K562 (cell line): Measurements from ENCODE around the gene SORL1-AS1. TPM values are rescaled to one million over a fixed set of nuclear protein-coding genes. Genes with fewer than 3 reads are reported as not detected.

Experiments used
- ATAC-seq: fragments of 200-7000 bp; cut with Tn5 transposase; 3 replicates; pipeline ENCODE4 v1.9.1; 2020; ENCODE audit warnings: moderate library complexity
- BruUV-seq: library from RNA; stranded (reverse); fragments of 400-500 nt; replicated peaks from 2 replicates; lab custom pipeline; 2021; lab: Mats Ljungman, UMichigan
- CTCF ChIA-PET: fragments of 300-600 bp; formaldehyde crosslinking; extraction: SDS; loops from one replicate; lab custom pipeline; 2021; ENCODE audit warnings: low intra/inter-chr PET ratio; lab: Yijun Ruan, JAX
- POLR2A ChIA-PET: fragments of 300-600, 350-650 bp; sonication (Branson Sonifier 250); formaldehyde crosslinking; extraction: SDS; loops from one replicate; lab custom pipeline; 2021; ENCODE audit warnings: antibody characterized with exemption, inconsistent platforms; lab: Yijun Ruan, JAX
- DNase-seq, 4 experiments: peaks; one replicate each; pipeline versions ENCODE4 v3.0.0 to v3.0.0-alpha.2; 2011 to 2018; ENCODE audit warnings: low spot score in 3 of 4, mixed read lengths in 3 of 4; ENCODE audit errors: extremely low read depth in 1 of 4
- FAIRE-seq: peaks from 2 replicates; lab custom pipeline; 2011; peaks lifted over from hg19 to GRCh38; lab: Jason Lieb, UNC
- H2AFZ ChIP-seq: 2 replicates; pipeline ENCODE4 v1.6.0; 2011; ENCODE audit warnings: low read depth, low read length, control low read depth, inconsistent platforms
- H3K27ac ChIP-seq: fragments of 200-600 bp; 3 replicates; pipeline ENCODE4 v1.8.0; 2011; ENCODE audit warnings: low read depth, mild to moderate bottlenecking, control low read depth, inconsistent platforms, low read length, moderate library complexity, mixed read lengths; ENCODE audit errors: extremely low read depth
- H3K27me3 ChIP-seq, 2 experiments: fragments of 300-600 bp in 1 of 2; 2 replicates in 1 of 2; 3 replicates in 1 of 2; pipeline versions ENCODE4 v1.6.0 to v1.8.0; 2011; ENCODE audit warnings: inconsistent platforms in 2 of 2, low read length in 2 of 2, mild to moderate bottlenecking in 1 of 2, mixed read lengths in 1 of 2, moderate library complexity in 1 of 2; ENCODE audit not compliant: control insufficient read depth in 2 of 2, insufficient read depth in 2 of 2
- H3K36me3 ChIP-seq: fragments of 300-600 bp; 3 replicates; pipeline ENCODE4 v1.8.0; 2011; ENCODE audit warnings: mild to moderate bottlenecking, low read length, inconsistent platforms; ENCODE audit not compliant: control insufficient read depth, insufficient read depth
- H3K4me1 ChIP-seq, 2 experiments: fragments of 200-600 bp in 1 of 2; replicated peaks in 1 of 2; 2 replicates in 1 of 2; 3 replicates in 1 of 2; pipeline versions ENCODE4 v1.5.1 to v1.8.0; 2011; ENCODE audit warnings: inconsistent platforms in 2 of 2, low read length in 2 of 2, mild to moderate bottlenecking in 1 of 2, mixed read lengths in 1 of 2, moderate library complexity in 1 of 2; ENCODE audit not compliant: control insufficient read depth in 2 of 2, insufficient read depth in 2 of 2
- H3K4me2 ChIP-seq: 2 replicates; pipeline ENCODE4 v1.6.1; 2011; ENCODE audit warnings: low read length, control low read depth, inconsistent platforms, mixed read lengths; ENCODE audit not compliant: insufficient read depth
- H3K4me3 ChIP-seq: fragments of 200-600 bp; sonication (generic), shearing (Covaris generic); 2 replicates; pipeline ENCODE4 v1.5.1; 2016; ENCODE audit warnings: control low read depth, inconsistent platforms
- H3K79me2 ChIP-seq: fragments of 200-600 bp; 3 replicates; pipeline ENCODE4 v1.8.0; 2011; ENCODE audit warnings: low read length, inconsistent platforms; ENCODE audit not compliant: control insufficient read depth, insufficient read depth
- H3K9ac ChIP-seq, 2 experiments: 2 replicates each; pipeline versions ENCODE4 v1.6.0 to v1.6.1; 2011; ENCODE audit warnings: low read depth in 2 of 2, low read length in 2 of 2, control low read depth in 1 of 2, inconsistent platforms in 1 of 2, mild to moderate bottlenecking in 1 of 2, mixed read lengths in 1 of 2; ENCODE audit not compliant: insufficient read depth in 1 of 2
- H3K9me1 ChIP-seq: one replicate; pipeline ENCODE4 v1.6.0; 2011; ENCODE audit warnings: inconsistent platforms, mild to moderate bottlenecking, low read length, moderate library complexity; ENCODE audit not compliant: control insufficient read depth, insufficient read depth
- H3K9me3 ChIP-seq: replicated peaks from 2 replicates; pipeline ENCODE4 v1.5.1; 2011; ENCODE audit warnings: low read depth, low read length, inconsistent platforms; ENCODE audit not compliant: control insufficient read depth, insufficient read depth
- H4K20me1 ChIP-seq: replicated peaks from 2 replicates; pipeline ENCODE4 v1.6.1; 2011; ENCODE audit warnings: low read length, inconsistent platforms, mixed read lengths; ENCODE audit not compliant: control insufficient read depth, insufficient read depth
- GABPB2 ChIP-seq: fragments of 250-450 bp; sonication (Bioruptor Pico); conservative IDR thresholded peaks from 2 replicates; pipeline ENCODE4 v1.5.1; 2021; ENCODE audit warnings: mild to moderate bottlenecking
- WGBS: fragments of 100-300 bp; shearing (Covaris generic); methylation state at CpG from one replicate; pipeline ENCODE4 v1.1.6; 2016; ENCODE audit warnings: low coverage, mixed read lengths; ENCODE audit not compliant: insufficient coverage; ENCODE audit errors: missing lambda C conversion rate; 5-methylcytosine and 5-hydroxymethylcytosine counted together
- in situ Hi-C: fragments of 300-500 bp; cut with MboI; formaldehyde crosslinking; loops from 4 replicates; pipeline ENCODE4 v1.15.0; 2018; ENCODE audit warnings: inconsistent platforms, mixed read lengths
- intact Hi-C: fragments of 100-400 bp; cut with micrococcal nuclease; formaldehyde crosslinking; loops from 2 replicates; pipeline ENCODE4 v1.14.2; 2022
- polyA plus RNA-seq, 8 experiments: library from polyadenylated mRNA; depleted of rRNA in 4 of 8; stranded (reverse) in 5 of 8; unstranded in 3 of 8; fragments of >200 nt; fragmentation: Nextera tagmentation in 2 of 8; fragmentation: Illumina TruSeq in 1 of 8; extraction: Ambion mirVana in 2 of 8; extraction: Trizol in 1 of 8; gene quantifications; 2 replicates each; pipeline versions ENCODE4 v1.2.1 to v1.2.3, GENCODE V29; 2011 to 2014; ENCODE audit warnings: inconsistent platforms in 1 of 8, missing spikeins in 1 of 8
- total RNA-seq, 7 experiments: library from RNA; depleted of rRNA in 6 of 7; stranded (reverse); fragments of >200 nt in 6 of 7; fragmentation: Illumina TruSeq in 2 of 7; extraction: Trizol in 2 of 7; gene quantifications; 2 replicates each; pipeline versions ENCODE4 v1.2.1 to v1.2.3, GENCODE V29; 2011 to 2021; ENCODE audit warnings: low replicate concordance in 1 of 7
- TF ChIP-seq, protein P1 (sequence below): sonication (generic); formaldehyde crosslinking; IDR thresholded peaks from 2 replicates; pipeline ENCODE4 v1.8.0; 2022; ENCODE audit warnings: mild to moderate bottlenecking, missing genetic modification reagents, borderline replicate concordance

The SORL1-AS1 gene

DNA sequence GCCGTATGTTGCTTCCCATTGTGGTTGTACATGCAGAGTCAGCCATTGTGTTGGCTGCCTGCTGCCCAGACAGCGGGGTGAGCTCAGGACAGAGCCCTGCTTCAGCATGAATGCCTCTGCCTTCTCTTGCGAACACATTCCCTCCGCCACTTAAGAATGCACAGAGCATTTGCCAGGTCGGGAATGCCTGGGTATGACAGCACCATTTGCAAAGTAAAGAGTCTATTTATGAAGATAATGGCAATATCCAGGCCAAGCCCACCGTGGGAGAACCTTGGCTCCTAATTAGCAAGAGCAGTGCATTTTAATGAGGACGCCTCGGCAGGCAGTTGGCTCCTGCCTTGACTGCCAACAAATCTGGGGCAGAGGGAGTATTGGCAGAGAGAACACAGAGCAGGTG, 63.1 kb downstream of the SORL1-AS1 start:
- no peak overlapping the region for H3K27ac ChIP-seq
- 1% methylated on average over 8 of the region's 8 CpGs for WGBS
- CTCF ChIA-PET: no interaction called here

More for the DNA sequence above, 63.1 kb downstream of the SORL1-AS1 start:
- no peak for DNase-seq
- Histone ChIP-seq H2AFZ (no peak overlapping the region), H3K4me1 (no peaks in the 10 kb centered on the region), H3K4me2 (no peak overlapping the region), H3K36me3 (no peaks in the 10 kb centered on the region), H3K4me3 (no peak overlapping the region), H3K9ac (no peak overlapping the region), H3K79me2 (no peaks in the 10 kb centered on the region), H3K27me3 (peaks cover 0 to 10% of the 10 kb centered on the region in 2 experiments; a peak in 2 of 5 replicates), H3K9me1 (no peaks in the 10 kb centered on the region), H4K20me1 (no peaks in the 10 kb centered on the region), H3K9me3 (no peaks in the 10 kb centered on the region)
- intact Hi-C loops: no loop called here
- POLR2A ChIA-PET: interaction anchor here (1.0 kb wide), 1 partner anchor 17 kb away, joined by 4 read pairs; no protein-coding TSS in a partner anchor
- TF ChIP-seq, protein P1, sequence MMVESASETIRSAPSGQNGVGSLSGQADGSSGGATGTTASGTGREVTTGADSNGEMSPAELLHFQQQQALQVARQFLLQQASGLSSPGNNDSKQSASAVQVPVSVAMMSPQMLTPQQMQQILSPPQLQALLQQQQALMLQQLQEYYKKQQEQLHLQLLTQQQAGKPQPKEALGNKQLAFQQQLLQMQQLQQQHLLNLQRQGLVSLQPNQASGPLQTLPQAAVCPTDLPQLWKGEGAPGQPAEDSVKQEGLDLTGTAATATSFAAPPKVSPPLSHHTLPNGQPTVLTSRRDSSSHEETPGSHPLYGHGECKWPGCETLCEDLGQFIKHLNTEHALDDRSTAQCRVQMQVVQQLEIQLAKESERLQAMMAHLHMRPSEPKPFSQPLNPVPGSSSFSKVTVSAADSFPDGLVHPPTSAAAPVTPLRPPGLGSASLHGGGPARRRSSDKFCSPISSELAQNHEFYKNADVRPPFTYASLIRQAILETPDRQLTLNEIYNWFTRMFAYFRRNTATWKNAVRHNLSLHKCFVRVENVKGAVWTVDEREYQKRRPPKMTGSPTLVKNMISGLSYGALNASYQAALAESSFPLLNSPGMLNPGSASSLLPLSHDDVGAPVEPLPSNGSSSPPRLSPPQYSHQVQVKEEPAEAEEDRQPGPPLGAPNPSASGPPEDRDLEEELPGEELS: no peak
- TF ChIP-seq GABPB2: no peak
- BruUV-seq: no TSS peak
- ATAC-seq: no peak
- in situ Hi-C loops: no loop called here
- FAIRE-seq: no peak

Other genes starting within 250 kb of the SORL1-AS1 start
- 7.6 and 9.9 TPM in 2 replicates for gene SC5D, start 160.2 kb downstream of the SORL1-AS1 start, total RNA-seq (2014; rRNA removed)
- 18.0 and 20.3 TPM in 2 replicates for gene SC5D, start 160.2 kb downstream of the SORL1-AS1 start, total RNA-seq (2014; rRNA removed; fragmentation: Illumina TruSeq; extraction: Trizol)
- gene SC5D, start 160.2 kb downstream of the SORL1-AS1 start, total RNA-seq (2015; rRNA removed; fragmentation: Illumina TruSeq; extraction: Trizol): 14.7 and 16.1 TPM in 2 replicates
- gene SC5D, start 160.2 kb downstream of the SORL1-AS1 start, total RNA-seq (2021): 12.0 and 13.8 TPM in 2 replicates
- 49.2 and 84.0 TPM in 2 replicates for gene SC5D, start 160.2 kb downstream of the SORL1-AS1 start, polyA plus RNA-seq (2011; rRNA removed)
- 19.5 and 23.9 TPM in 2 replicates for gene SC5D, start 160.2 kb downstream of the SORL1-AS1 start, polyA plus RNA-seq (2014; fragmentation: Illumina TruSeq; extraction: Trizol)
- 10 to 100 TPM; 17.4 to 20.3 TPM for gene SC5D, start 160.2 kb downstream of the SORL1-AS1 start, polyA plus RNA-seq (2014; fragmentation: Nextera tagmentation; extraction: Ambion mirVana)
- gene SC5D, start 160.2 kb downstream of the SORL1-AS1 start, polyA plus RNA-seq (2014; rRNA removed): 15.2 and 19.8 TPM in 2 replicates
- gene SORL1, start 653 bp downstream of the SORL1-AS1 start, total RNA-seq (2014; rRNA removed): 0.04 TPM in 1 of 2 replicates, not detected in the other
- not detected in 2 replicates for gene SORL1, start 653 bp downstream of the SORL1-AS1 start, total RNA-seq (2014; rRNA removed; fragmentation: Illumina TruSeq; extraction: Trizol)
- not detected in 2 replicates for gene SORL1, start 653 bp downstream of the SORL1-AS1 start, total RNA-seq (2015; rRNA removed; fragmentation: Illumina TruSeq; extraction: Trizol)
- gene SORL1, start 653 bp downstream of the SORL1-AS1 start, total RNA-seq (2021): 0.60 and 0.66 TPM in 2 replicates
- 0.03 TPM in 1 of 2 replicates, not detected in the other for gene SORL1, start 653 bp downstream of the SORL1-AS1 start, polyA plus RNA-seq (2011; rRNA removed)
- gene SORL1, start 653 bp downstream of the SORL1-AS1 start, polyA plus RNA-seq (2014; fragmentation: Illumina TruSeq; extraction: Trizol): 0.01 TPM in 1 of 2 replicates, not detected in the other
- gene SORL1, start 653 bp downstream of the SORL1-AS1 start, polyA plus RNA-seq (2014; fragmentation: Nextera tagmentation; extraction: Ambion mirVana): under 1 TPM in 1 of 2 experiments, not detected in 1; 0.01 TPM
- 0.01 TPM in 1 of 2 replicates, not detected in the other for gene SORL1, start 653 bp downstream of the SORL1-AS1 start, polyA plus RNA-seq (2014; rRNA removed)